H9 (cell line): Measurements from ENCODE around the gene RRAGB. TPM values are rescaled to one million over a fixed set of nuclear protein-coding genes. Genes with fewer than 3 reads are reported as not detected.

Experiments
- DNase-seq: peaks from one replicate; pipeline ENCODE4 v3.0.0-alpha.2; 2017
- H2AFZ ChIP-seq: one replicate; pipeline ENCODE4 v1.6.1; 2013; ENCODE audit warnings: mild to moderate bottlenecking, low read length, control low read depth, moderate library complexity
- H2AK5ac ChIP-seq: 2 replicates; pipeline ENCODE4 v1.6.1; 2013; ENCODE audit warnings: low read length, control low read depth, mixed read lengths; ENCODE audit not compliant: insufficient read length
- H2BK120ac ChIP-seq: one replicate; pipeline ENCODE4 v1.6.1; 2013; ENCODE audit warnings: low read depth, mild to moderate bottlenecking, low read length, control low read depth, inconsistent platforms; ENCODE audit not compliant: poor library complexity, severe bottlenecking
- H2BK12ac ChIP-seq: 2 replicates; pipeline ENCODE4 v1.6.1; 2013; ENCODE audit warnings: low read length, control low read depth, mixed read lengths, low read depth; ENCODE audit not compliant: insufficient read length
- H2BK15ac ChIP-seq: 2 replicates; pipeline ENCODE4 v1.6.1; 2013; ENCODE audit warnings: low read depth, low read length, control low read depth
- H2BK20ac ChIP-seq: one replicate; pipeline ENCODE4 v1.6.1; 2013; ENCODE audit warnings: low read depth, mild to moderate bottlenecking, low read length, control low read depth, inconsistent platforms; ENCODE audit not compliant: poor library complexity, severe bottlenecking
- H2BK5ac ChIP-seq: 2 replicates; pipeline ENCODE4 v1.6.1; 2013; ENCODE audit warnings: low read length, control low read depth, mixed read lengths; ENCODE audit not compliant: insufficient read length
- H3K14ac ChIP-seq: 2 replicates; pipeline ENCODE4 v1.6.1; 2013; ENCODE audit warnings: low read length, control low read depth; ENCODE audit not compliant: insufficient read depth
- H3K18ac ChIP-seq: 2 replicates; pipeline ENCODE4 v1.6.1; 2013; ENCODE audit warnings: low read depth, mild to moderate bottlenecking, mixed read lengths, low read length, control low read depth; ENCODE audit not compliant: insufficient read length
- H3K23ac ChIP-seq: 2 replicates; pipeline ENCODE4 v1.6.1; 2013; ENCODE audit warnings: low read length, control low read depth, mixed read lengths, low read depth; ENCODE audit not compliant: insufficient read length
- H3K23me2 ChIP-seq: 2 replicates; pipeline ENCODE4 v1.6.1; 2013; ENCODE audit warnings: low read depth, mild to moderate bottlenecking, mixed read lengths, low read length, control low read depth; ENCODE audit not compliant: insufficient read length, poor library complexity, severe bottlenecking
- H3K27ac ChIP-seq: 2 replicates; pipeline ENCODE4 v1.5.1; 2013; ENCODE audit warnings: low read length, control low read depth, mixed read lengths, low read depth; ENCODE audit not compliant: insufficient read length
- H3K27me3 ChIP-seq: 2 replicates; pipeline ENCODE4 v1.6.1; 2013; ENCODE audit warnings: low read length, control low read depth, inconsistent platforms; ENCODE audit not compliant: insufficient read depth
- H3K4ac ChIP-seq: 2 replicates; pipeline ENCODE4 v1.6.1; 2013; ENCODE audit warnings: low read depth, mild to moderate bottlenecking, control low read depth, inconsistent platforms, low read length, moderate library complexity
- H3K4me1 ChIP-seq: 2 replicates; pipeline ENCODE4 v1.6.1; 2013; ENCODE audit warnings: low read length, control low read depth, inconsistent platforms; ENCODE audit not compliant: insufficient read depth
- H3K4me2 ChIP-seq: 2 replicates; pipeline ENCODE4 v1.6.1; 2013; ENCODE audit warnings: low read length, control low read depth, mixed read lengths; ENCODE audit not compliant: insufficient read length, insufficient read depth
- H3K56ac ChIP-seq: 2 replicates; pipeline ENCODE4 v1.6.1; 2013; ENCODE audit warnings: low read depth, mild to moderate bottlenecking, mixed read lengths, low read length, control low read depth; ENCODE audit not compliant: insufficient read length
- H3K79me1 ChIP-seq: 2 replicates; pipeline ENCODE4 v1.6.1; 2013; ENCODE audit warnings: low read depth, mild to moderate bottlenecking, moderate library complexity, low read length, control low read depth, inconsistent platforms; ENCODE audit not compliant: insufficient read depth, poor library complexity, severe bottlenecking
- H3K79me2 ChIP-seq: 2 replicates; pipeline ENCODE4 v1.6.1; 2013; ENCODE audit warnings: low read length, control low read depth, inconsistent platforms; ENCODE audit not compliant: insufficient read depth
- H3K9ac ChIP-seq: 2 replicates; pipeline ENCODE4 v1.6.1; 2013; ENCODE audit warnings: low read length, control low read depth, mixed read lengths; ENCODE audit not compliant: insufficient read length; ENCODE audit errors: extremely low read depth
- H3K9me3 ChIP-seq: one replicate; pipeline ENCODE4 v1.6.1; 2013; ENCODE audit warnings: low read depth, low read length, inconsistent platforms; ENCODE audit not compliant: control insufficient read depth
- H3T11ph ChIP-seq: one replicate; pipeline ENCODE4 v1.6.1; 2013; ENCODE audit warnings: mild to moderate bottlenecking, low read length, control low read depth, inconsistent platforms
- H4K20me1 ChIP-seq: one replicate; pipeline ENCODE4 v1.6.1; 2013; ENCODE audit not compliant: control insufficient read depth, insufficient read length, insufficient read depth
- H4K5ac ChIP-seq: 2 replicates; pipeline ENCODE4 v1.6.1; 2013; ENCODE audit warnings: low read depth, mild to moderate bottlenecking, mixed read lengths, low read length, control low read depth; ENCODE audit not compliant: insufficient read length
- H4K8ac ChIP-seq: replicated peaks from 2 replicates; pipeline ENCODE4 v1.6.1; 2013; ENCODE audit warnings: low read length, control low read depth, mixed read lengths, low read depth; ENCODE audit not compliant: insufficient read length
- H4K91ac ChIP-seq: 2 replicates; pipeline ENCODE4 v1.6.1; 2013; ENCODE audit warnings: low read depth, mild to moderate bottlenecking, moderate library complexity, mixed read lengths, low read length, control low read depth; ENCODE audit not compliant: insufficient read length
- H3K27ac Mint-ChIP-seq, 3 experiments: 2 replicates in 2 of 3; 3 replicates in 1 of 3; pipeline ENCODE4 v1.8.0; 2020 to 2021; ENCODE audit warnings: mixed read lengths in 3 of 3, mild to moderate bottlenecking in 1 of 3, moderate library complexity in 1 of 3
- H3K27me3 Mint-ChIP-seq: 2 replicates; pipeline ENCODE4 v1.8.0; 2021; ENCODE audit warnings: low read depth, mild to moderate bottlenecking, moderate library complexity, mixed read lengths
- H3K36me3 Mint-ChIP-seq, 3 experiments: 2 replicates in 2 of 3; 3 replicates in 1 of 3; pipeline ENCODE4 v1.8.0; 2020 to 2021; ENCODE audit warnings: low read depth in 3 of 3, mixed read lengths in 3 of 3; ENCODE audit not compliant: insufficient read depth in 1 of 3
- H3K4me1 Mint-ChIP-seq, 2 experiments: 2 replicates each; pipeline ENCODE4 v1.8.0; 2020; ENCODE audit warnings: mixed read lengths in 2 of 2
- H3K4me3 Mint-ChIP-seq, 2 experiments: 2 replicates in 1 of 2; 3 replicates in 1 of 2; pipeline ENCODE4 v1.8.0; 2020 to 2021; ENCODE audit warnings: mild to moderate bottlenecking in 2 of 2, mixed read lengths in 2 of 2, moderate library complexity in 1 of 2
- H3K9me3 Mint-ChIP-seq, 2 experiments: 2 replicates in 1 of 2; 3 replicates in 1 of 2; pipeline ENCODE4 v1.8.0; 2020; ENCODE audit warnings: mild to moderate bottlenecking in 2 of 2, mixed read lengths in 2 of 2, moderate library complexity in 1 of 2
- CTCF ChIP-seq: fragments of 200-600 bp; sonication (generic); conservative IDR thresholded peaks from 3 replicates; pipeline ENCODE4 v1.8.0; 2021; ENCODE audit warnings: antibody characterized with exemption, mild to moderate bottlenecking
- WGBS: extraction: QIAGEN DNeasy Blood & Tissue Kit; methylation state at CpG from one replicate; pipeline ENCODE4 v1.1.7; 2013; ENCODE audit warnings: missing lambda C conversion rate, low lambda C conversion rate, mixed read lengths; ENCODE audit not compliant: insufficient read length; ENCODE audit errors: extremely low coverage; 5-methylcytosine and 5-hydroxymethylcytosine counted together
- total RNA-seq: library from RNA; stranded (reverse); gene quantifications from 2 replicates; pipeline ENCODE4 v1.2.1, GENCODE V29; 2021

Gene RRAGB
- total RNA-seq, 1 experiment from 2014 or later, result 10.3 TPM

GRCh38 chrX:55695227-55696018, 22.1 kb upstream of the RRAGB start:
- no peak overlapping the region for H3K4me3 Mint-ChIP-seq
- Histone ChIP-seq H3K4me1 (no peaks in the 10 kb centered on the region), H2AK5ac (no peak overlapping the region), H3K23me2 (no peaks in the 10 kb centered on the region), H4K5ac (no peak overlapping the region), H4K8ac (no peak overlapping the region), H3K79me1 (no peaks in the 10 kb centered on the region), H3T11ph (no peak overlapping the region), H4K20me1 (no peaks in the 10 kb centered on the region), H2AFZ (no peak overlapping the region), H3K9ac (no peak overlapping the region), H3K23ac (no peak overlapping the region), H2BK20ac (no peak overlapping the region), H3K27me3 (no peaks in the 10 kb centered on the region), H3K14ac (no peak overlapping the region), H2BK12ac (no peak overlapping the region), H2BK15ac (no peak overlapping the region), H2BK5ac (no peak overlapping the region), H3K27ac (no peak overlapping the region), H3K9me3 (peaks cover 68% of the 10 kb centered on the region), H4K91ac (no peak overlapping the region), H3K18ac (no peak overlapping the region), H2BK120ac (no peak overlapping the region), H3K56ac (no peak overlapping the region), H3K79me2 (no peaks in the 10 kb centered on the region), H3K4ac (no peak overlapping the region), H3K4me2 (no peak overlapping the region)
- peaks cover 1% of the 10 kb centered on the region; the same call in 1 of the 2 replicates for H3K27me3 Mint-ChIP-seq
- no peaks in the 10 kb centered on the region for H3K4me1 Mint-ChIP-seq
- DNase-seq, result no peak
- no CpG with 5 or more reads among the region's 5 CpGs for WGBS
- H3K27ac Mint-ChIP-seq, result no peak overlapping the region
- peaks cover 85 to 88% of the 10 kb centered on the region in 2 experiments for H3K9me3 Mint-ChIP-seq
- H3K36me3 Mint-ChIP-seq, result peaks cover 0 to 34% (median 0%) of the 10 kb centered on the region in 3 experiments; a peak in 4 of 7 replicates
- TF ChIP-seq CTCF, result no peak
